Fibroblast of skin of right biceps (primary cell): ENCODE results near the gene DCAF4.

Experiments used
- DNase-seq: peaks from one replicate; pipeline ENCODE4 v3.0.0-alpha.2; 2013

DCAF4 gene

DNA sequence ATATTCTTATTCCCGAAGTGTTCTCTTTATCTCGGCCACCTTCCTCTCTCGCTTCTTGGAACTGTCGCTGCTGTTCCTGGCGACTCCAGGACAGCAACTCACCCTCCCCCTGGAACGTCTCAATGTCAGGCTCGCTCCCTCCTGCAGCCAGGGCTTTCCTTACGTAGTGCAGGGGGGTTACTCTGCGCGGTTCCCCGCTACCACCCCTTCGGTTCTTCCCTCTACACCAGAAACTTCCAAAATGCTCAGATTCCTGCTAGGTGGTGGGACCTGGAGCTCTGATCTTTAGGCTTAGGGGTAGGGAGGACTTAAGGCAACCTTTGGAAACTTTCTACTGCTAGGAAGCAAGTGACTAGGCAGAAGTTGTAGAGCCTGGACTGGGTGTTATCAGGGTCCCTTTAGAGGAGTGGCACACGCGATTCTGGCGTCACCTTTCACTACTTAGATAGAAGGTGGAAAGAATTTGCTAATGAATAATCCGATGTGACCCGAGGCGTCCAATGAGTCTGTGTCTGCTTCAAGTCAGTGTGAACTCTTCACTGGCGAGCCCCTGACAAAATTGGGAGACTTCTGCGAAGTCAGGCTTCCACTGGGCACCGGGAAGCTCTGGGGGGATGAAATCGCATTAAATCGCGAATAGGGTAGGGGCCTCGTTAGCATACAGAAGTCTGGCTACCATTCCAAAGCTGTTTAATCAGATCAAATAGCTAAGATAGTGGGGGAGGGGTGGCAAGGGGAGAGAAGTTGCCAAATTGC is 31.5 kb upstream of the DCAF4 start:
- no peak for DNase-seq

DNA sequence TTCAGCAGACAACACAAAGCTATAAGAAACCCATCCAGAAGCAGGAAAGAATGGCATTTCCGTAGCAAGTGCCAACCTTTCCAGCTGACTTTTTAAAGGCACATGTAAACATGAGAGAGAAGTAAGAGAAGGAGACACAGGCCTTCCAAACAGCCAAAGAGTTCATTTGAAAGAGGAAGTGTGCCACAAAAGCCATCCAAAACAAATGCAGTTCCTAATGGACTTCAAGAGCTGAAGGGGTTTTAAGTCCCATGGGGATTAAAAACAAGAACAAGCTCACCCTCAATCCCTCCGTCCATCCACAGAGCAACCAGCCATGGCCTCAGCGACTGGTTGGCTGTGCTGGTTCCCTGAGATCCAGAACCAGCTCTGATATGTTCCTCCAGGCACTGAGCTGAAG is 27.8 kb upstream of the DCAF4 start:
- no peak for DNase-seq

- DNase-seq: no peak
Observed at GRCh38 chr14:72901361-72901760, 24.9 kb upstream of the DCAF4 start.

DNA sequence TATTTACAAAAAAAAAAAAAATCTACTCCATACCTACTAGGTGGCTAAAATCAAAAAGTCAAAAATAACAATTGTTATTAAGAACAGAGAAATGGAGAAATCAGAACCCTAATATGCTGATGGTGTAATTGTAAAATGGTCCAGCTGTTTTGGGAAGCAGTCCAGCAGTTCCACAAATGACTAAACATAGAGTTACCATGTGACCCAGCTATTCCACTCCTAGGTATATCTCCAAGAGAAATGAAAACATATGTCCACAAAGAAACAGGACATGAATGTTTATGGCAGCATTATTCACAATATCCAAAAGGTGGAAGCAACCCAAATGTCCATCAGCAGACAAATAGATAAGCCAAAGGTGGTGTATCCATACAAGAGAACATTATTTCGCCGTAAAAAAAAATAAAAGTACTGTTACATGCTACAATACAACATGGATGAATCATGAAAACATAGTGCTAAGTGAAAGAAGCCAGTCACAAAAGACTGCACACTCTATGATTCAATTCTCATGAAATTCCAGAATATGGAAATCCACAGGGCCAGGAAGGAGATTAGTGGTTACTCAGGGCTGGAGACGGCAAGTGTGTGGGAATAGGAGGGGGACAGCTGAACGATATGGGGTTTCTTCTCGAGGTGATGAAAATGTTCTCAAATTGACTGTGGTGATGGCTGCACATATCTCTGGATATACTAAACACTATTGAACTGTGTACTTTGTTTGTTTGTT is 23.3 kb upstream of the DCAF4 start:
- DNase-seq: peak; percentile 38

DNA sequence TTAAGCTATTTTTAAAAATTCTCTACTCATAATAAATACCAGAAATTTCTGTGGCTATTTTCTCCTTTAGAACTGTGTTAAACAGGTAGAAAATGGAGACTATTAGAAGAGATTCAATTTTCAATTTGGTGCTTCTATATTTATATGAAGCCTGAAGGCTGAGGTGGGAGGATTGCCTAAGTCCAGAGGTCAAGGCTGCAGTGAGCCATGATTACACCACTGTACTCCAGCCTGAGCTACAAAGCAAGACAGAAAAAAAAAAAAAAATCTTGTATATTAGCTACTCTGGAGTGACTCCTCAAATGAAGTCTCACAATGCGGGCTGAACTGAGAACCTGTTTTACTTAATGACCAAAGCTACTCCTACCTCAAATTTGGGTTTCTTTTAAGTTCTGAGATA is 22.5 kb upstream of the DCAF4 start:
- DNase-seq: no peak

DNA sequence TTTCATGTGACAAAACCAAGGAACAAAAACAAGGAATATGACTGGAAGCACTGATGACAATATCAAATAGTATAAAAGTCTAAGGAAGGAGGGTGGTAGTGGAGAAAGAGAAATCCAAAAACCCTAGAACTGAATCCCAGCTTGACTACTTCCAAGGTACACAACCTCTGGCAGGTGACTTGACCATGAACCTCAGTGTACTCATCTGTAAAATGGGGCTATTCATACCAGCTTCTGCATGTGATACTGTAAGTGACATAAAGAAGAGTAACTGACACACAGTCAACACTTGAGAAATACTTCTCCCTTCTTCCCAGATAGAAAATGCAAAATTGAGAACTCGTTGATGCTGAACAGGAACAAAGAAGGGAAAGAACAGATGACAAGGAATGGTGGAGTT is 22.0 kb upstream of the DCAF4 start:
- DNase-seq: no peak

GRCh38 chr14:72904840-72905561 is 21.3 kb upstream of the DCAF4 start:
- DNase-seq: peak; percentile 81

- DNase-seq: peak; percentile 96
Observed at GRCh38 chr14:72906316-72906715, 19.9 kb upstream of the DCAF4 start.

DNA sequence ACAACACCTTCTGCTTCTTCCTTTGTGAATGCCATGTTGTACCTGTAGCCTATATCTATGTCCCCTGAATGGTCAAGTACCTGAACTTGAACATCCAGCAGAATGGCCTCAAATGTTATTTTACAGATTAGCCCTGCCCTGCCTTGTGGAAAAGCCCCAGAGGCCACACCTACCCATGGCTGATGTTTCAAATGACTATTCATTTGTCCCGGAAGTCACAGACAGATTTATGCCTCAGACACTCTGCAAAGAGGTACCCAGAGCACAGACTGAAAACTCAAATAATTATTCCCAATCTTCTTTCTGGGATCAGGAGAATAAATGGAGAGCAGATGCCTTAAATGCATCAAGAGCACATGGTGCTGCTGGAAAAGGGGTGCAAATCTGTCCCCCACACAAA is 19.4 kb upstream of the DCAF4 start:
- no peak for DNase-seq

- peak; percentile 89 for DNase-seq
Observed at GRCh38 chr14:72907886-72908285, 18.4 kb upstream of the DCAF4 start.

- peak; percentile 32 for DNase-seq
Observed at GRCh38 chr14:72909163-72909562, 17.1 kb upstream of the DCAF4 start.

GRCh38 chr14:72913809-72914208 is 12.5 kb upstream of the DCAF4 start:
- no peak for DNase-seq

DNA sequence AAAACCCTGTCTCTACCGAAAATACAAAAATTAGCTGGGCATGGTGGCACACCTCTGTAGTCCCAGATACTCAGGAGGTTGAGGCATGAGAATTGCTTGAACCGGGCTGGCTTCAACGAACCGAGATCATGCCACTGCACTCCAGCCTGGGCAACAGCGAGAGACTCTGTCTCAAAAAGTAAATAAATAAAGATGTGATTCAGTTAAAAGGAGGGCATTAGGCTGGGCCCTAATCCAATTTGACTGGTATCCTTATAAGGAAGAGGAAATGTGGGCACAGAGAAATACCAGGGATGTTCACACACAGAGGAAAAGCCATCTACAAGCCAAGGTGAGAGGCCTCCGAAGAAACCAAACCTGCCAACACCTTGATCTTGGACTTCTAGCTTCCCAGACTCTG is 10.1 kb upstream of the DCAF4 start:
- DNase-seq: no peak

GRCh38 chr14:72917094-72917802 is 9.0 kb upstream of the DCAF4 start:
- no peak for DNase-seq

- DNase-seq: no peak
Observed at GRCh38 chr14:72920008-72920407, 6.3 kb upstream of the DCAF4 start.

GRCh38 chr14:72921396-72921795 is 4.9 kb upstream of the DCAF4 start:
- no peak for DNase-seq

GRCh38 chr14:72924337-72924736 is 1.9 kb upstream of the DCAF4 start:
- DNase-seq: no peak

GRCh38 chr14:72925171-72925759 is 999 bp upstream of the DCAF4 start:
- no peak for DNase-seq

DNA sequence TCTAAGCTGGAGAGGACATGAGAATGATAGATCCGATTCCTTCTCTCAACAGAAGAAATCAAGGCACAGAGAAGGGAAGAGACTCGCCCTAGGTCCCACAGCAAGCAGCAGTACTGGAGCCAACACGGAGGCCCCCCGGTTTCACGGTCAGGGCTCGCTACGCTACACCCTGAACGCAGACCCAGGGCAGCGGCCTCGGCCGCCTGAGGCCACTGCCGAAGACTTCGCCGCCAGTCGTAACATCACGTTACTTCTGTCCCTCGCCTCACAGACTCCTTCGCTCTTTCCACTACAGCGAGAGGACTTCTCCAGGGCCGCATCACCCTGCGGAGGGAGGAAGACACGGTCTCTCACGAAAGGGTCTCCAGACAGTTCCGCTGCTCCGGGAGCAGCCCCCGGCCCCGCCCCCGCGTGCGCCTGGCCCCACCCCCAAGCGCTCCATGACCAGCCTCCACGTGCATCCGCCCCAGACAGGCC is 411 bp upstream of the DCAF4 start:
- DNase-seq: no peak

DNA sequence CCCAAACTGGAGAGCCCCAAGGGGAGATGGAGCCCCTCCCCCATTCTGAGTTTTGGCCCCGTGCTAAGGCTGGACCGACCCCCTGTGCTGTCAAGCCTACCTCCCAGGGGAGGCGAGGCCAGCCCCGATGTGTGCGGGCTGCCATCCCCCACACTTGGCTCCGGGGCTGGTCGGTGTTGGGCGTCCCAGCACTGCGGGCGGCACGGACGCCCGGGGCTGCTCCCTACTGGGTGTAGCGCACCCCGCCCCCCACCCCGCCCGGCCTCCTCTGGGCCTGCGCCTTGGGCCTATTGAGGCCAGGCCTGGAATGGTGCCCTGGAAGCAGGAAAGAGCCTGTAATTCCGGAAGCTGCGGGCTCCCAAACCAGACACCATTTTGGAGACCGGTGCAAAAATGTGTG is 2.6 kb downstream of the DCAF4 start:
- no peak for DNase-seq

DNA sequence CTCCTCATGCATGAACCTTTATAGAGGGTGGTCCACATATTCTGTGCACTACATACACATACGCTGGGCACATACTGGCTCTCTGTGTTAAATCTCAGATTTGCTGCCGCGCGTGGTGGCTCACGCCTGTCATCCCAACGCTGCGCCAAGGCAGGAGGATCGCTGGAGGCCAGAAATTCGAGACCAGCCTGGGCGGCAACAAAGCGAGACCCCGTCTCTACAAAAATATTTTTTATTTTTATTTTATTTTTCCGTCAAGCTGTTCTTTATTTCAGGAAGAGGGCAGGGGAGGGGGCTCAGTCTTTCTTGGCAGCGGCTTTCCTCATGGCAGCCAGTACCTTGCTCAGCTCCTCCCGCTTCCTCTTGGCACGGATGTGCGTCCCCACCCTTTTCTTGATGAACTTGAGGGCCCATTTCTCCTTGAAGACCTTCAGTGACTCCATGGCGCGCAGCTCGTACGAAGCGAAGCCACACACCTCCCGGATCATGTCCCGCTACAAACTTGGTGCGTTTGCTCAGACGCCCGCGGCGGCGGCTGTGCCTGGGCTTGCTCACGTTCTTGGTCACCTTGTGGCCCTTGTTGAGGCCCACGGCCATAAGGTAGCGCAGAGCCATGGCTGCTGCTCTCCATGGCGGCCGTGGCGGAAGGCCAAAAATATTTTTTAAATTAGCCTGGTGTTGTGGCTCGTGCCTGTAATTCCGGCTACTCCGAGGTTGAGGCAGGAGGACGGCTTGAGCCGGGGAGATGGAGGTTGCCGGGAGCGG is 3.2 kb downstream of the DCAF4 start:
- DNase-seq: no peak

DNA sequence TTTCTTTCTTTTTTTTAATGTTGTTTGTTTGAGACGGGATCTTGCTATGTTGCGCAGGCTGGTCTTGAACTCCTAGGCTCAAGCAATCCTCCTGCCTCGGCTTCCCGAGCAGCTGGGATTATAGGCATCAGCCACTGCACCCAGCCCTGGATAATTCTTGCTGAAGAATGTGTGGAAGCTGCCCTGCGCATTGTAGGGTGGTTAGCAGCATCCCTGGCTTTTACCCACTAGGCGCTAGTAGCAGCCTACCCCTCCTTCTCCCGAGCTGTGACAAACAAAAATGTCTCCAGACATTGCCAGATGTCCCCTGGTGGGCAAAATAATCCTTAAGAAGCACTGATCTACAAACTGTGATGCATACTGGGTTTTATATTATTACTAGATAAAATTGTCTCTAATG is 6.6 kb downstream of the DCAF4 start:
- no peak for DNase-seq
